Brain pericyte (primary cell): ENCODE measurements around the gene GTF2F1.
"Not testable (repeated sequence)": the region's sequence is repeated elsewhere in the genome, so short reads cannot be mapped to it uniquely, and the experiment has no call there.

Source experiments
- DNase-seq: peaks from one replicate; pipeline ENCODE4 v3.0.0-alpha.2; 2012; ENCODE audit warnings: low read depth, low spot score

GTF2F1 gene

GRCh38 chr19:6355321-6356040, 37.5 kb downstream of the GTF2F1 start:
- not testable (repeated sequence) for DNase-seq

GRCh38 chr19:6354098-6354674, 38.8 kb downstream of the GTF2F1 start:
- DNase-seq: no peak

GRCh38 chr19:6352381-6353165, 40.4 kb downstream of the GTF2F1 start:
- no peak for DNase-seq

GRCh38 chr19:6350688-6351087, 42.3 kb downstream of the GTF2F1 start:
- no peak for DNase-seq

- not testable (repeated sequence) for DNase-seq
Measured at GRCh38 chr19:6349271-6349670, 43.7 kb downstream of the GTF2F1 start.

GRCh38 chr19:6343462-6343861, 49.5 kb downstream of the GTF2F1 start:
- DNase-seq: no peak

- DNase-seq: no peak
Measured at GRCh38 chr19:6340493-6341201, 52.3 kb downstream of the GTF2F1 start.

GRCh38 chr19:6334490-6335285, 58.3 kb downstream of the GTF2F1 start:
- no peak for DNase-seq

- no peak for DNase-seq
Measured at GRCh38 chr19:6333439-6333838, 59.5 kb downstream of the GTF2F1 start, which contains the start of gene ACER1. TSS of gene ACER1 (minus strand) at chr19:6333612. CDS start at chr19:6333551, 61 bp downstream.
